NCI-H1930 (cell line): Measurements from ENCODE around the gene LRRC17.
"Not testable (repeated sequence)": the region's sequence is repeated elsewhere in the genome, so short reads cannot be mapped to it uniquely, and the experiment has no call there.

Experiments
- DNase-seq, 2 experiments: peaks; one replicate each; lab custom pipeline; 2025; lab: John Stamatoyannopoulos, UW

The LRRC17 gene

DNA sequence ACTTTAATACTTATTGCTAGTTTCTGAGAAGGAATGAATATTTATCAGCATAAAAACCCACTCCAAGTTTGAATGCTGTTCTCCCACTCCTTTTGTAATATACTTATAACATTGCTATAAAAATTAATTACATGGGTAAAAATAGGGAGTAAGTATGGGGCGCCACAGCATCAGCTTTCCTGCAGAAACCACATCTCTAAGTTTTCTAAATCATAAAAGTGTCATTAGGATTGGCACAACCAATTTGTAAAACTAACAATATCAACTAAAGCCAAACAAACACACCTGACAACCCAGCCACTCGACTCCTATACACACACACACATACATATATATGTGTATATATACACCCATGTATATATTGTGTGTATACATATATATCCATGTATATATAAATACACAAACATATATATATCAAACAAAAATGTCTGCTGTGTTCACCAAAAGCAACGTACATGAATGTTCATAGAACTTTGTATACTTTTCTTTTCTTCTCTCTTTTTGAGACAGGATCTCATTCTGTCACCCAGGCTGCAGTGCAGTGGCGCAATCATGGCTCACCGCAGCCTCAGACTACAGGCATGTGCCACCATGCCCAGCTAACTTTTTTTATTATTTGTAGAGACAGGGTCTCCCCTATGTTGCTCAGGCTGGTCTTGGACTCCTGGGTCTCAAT lies 14.8 kb upstream of the LRRC17 start:
- DNase-seq, result no peak

GRCh38 chr7:102898532-102898859 lies 14.3 kb upstream of the LRRC17 start:
- DNase-seq, result no peak

DNA sequence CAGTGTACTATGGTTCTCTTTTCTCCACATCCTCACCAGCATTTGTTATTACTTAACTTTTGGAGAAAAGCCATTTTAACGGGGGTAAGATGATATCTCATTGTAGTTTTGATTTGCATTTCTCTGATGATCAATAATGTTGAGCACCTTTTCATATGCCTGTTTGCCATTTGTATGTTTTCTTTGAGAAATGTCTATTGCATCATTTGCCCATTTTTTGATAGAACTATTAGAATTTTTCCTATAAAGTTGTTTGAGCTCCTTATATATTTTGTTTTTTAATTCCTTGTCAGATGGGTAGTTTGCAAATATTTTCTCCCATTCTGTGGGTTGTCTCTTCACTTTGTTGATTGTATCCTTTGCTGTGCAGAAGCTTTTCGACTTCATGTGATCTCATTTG lies 10.7 kb upstream of the LRRC17 start:
- DNase-seq, result not testable (repeated sequence)

- DNase-seq, result not testable (repeated sequence)
Observed at GRCh38 chr7:102903576-102903975, 9.2 kb upstream of the LRRC17 start.

DNA sequence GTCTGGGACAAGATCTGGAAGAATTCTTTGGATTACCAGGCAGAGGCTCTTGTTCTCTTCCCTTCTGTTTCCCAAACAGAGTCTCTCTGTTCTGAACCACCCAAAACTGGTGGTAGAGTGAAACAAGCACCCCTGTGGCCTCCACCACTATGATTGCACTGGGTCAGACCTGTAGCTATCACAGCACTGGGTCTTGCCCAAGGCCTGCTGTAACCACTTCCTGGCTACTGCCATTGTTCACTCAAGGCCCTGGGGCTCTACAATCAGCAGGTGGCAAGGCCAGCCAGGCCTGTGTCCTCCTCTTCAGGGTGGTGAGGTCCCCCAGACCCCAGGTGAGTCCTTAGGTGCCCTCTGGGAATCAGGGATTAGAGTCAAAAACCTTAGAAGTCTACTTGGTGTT lies 4.1 kb upstream of the LRRC17 start:
- DNase-seq, result no peak

DNA sequence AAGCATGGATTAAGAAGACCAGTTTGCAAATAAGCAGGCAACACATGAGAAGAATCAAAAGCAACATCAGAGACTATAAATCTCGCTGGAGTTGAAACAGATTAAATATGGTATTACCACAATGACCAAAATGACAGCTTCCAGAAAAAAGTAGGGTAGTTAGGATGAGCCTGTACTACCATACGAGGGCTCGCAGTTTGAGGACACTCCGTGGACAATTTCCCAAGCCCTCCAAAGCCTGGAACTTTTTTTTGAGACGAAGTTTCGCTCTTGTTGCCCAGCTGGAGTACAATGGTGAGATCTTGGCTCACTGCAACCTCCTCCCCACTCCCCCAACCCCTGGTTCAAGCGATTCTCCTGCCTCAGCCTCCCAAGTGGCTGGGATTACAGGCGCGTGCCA lies 1.0 kb downstream of the LRRC17 start:
- DNase-seq, result no peak

DNA sequence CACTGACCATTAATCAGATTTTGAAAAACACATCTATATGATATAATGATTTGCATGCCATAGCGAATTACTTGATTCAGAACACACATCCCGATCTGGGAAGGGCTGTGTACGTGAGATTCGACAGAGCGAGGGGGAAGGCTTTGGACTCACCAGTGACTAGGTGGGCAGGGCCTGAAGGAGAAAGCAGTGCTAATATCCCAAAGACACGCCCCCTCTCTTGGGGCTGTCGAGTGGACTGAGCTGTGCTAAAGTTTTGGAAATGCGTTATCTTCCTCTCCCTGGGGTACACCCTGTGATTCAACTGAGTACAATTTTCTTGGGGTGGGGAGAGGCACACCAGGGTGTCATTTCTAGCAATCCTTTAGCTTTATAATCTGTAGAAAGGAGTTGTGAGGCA lies 1.8 kb downstream of the LRRC17 start:
- no peak for DNase-seq

DNA sequence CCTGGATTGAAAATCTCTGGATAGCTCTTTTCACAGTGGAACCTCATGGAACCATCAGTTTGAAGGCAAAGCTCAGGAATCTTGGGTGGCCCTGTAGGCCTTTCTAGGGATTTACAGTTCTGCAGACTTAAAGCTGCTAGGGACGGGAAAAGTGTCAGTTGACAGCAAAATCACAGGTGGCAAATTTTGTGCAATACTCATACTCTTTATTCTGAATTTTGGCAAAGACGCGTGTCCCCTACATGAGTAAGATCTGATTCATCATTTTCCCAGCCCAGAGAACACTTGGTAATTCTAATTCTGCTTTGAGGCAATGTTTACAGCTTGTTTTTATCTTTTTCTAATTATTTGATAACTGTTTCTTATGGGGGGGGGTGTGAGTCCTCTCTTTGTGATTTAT lies 3.6 kb downstream of the LRRC17 start:
- DNase-seq, result no peak

- DNase-seq, result no peak
Observed at GRCh38 chr7:102916881-102917280, 4.1 kb downstream of the LRRC17 start.

GRCh38 chr7:102917436-102918353 lies 4.9 kb downstream of the LRRC17 start:
- DNase-seq, result no peak

DNA sequence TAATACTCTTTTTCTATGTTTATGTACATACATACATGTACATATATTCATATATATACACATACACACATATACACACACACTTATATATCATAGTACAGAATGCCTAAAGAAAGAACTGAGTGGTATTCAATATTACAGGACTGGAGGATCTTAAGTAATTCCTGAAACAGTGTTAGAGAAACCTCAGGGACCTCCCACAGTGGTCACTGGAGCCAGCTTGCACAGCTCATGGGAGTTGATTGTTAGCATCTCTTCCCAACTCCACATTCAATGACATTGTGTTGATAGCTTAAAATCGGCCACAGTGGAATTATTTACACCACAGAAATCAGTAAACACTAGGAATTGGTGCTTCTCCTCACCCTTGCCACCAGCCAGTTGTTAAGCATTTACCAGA lies 6.0 kb downstream of the LRRC17 start:
- DNase-seq, result no peak

DNA sequence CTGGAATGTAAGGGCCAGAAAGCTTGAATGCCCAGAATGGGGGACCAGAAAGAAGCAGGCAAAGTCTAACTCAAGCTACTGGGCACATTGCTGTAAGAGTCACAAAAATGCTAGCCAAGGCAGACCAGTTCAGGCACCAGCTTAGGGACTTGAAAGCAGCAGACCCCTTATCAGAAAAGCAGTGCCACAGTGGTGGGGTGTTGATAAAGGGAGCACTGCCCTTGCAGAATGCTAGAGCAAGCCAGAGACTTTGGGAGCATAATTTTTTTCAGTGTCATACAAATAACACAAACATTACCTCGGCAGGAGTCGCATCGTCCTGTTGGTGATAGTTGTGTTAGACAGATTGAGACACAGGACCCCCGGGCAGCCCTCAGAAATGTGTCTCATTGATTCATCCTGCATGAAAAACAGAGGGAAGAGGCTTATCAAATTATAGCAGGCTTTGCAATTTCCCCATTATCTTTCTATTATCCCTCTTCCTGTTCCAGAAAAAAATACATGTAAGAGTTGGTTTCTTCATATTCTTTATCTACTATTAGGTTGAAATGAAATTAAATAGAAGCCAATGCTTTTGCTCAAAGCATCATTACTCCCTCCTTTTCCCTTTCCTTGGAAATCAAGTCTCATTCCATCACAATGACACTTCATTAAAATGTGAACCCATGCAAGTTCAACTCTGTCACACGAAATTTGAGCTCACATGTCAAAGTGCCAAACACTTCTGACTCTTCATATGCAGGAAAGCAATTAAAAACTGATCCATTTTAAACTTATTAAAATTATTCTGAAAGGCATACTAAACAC lies 13.4 kb downstream of the LRRC17 start:
- DNase-seq, result no peak

GRCh38 chr7:102926783-102927140 lies 14.0 kb downstream of the LRRC17 start:
- DNase-seq, result no peak

DNA sequence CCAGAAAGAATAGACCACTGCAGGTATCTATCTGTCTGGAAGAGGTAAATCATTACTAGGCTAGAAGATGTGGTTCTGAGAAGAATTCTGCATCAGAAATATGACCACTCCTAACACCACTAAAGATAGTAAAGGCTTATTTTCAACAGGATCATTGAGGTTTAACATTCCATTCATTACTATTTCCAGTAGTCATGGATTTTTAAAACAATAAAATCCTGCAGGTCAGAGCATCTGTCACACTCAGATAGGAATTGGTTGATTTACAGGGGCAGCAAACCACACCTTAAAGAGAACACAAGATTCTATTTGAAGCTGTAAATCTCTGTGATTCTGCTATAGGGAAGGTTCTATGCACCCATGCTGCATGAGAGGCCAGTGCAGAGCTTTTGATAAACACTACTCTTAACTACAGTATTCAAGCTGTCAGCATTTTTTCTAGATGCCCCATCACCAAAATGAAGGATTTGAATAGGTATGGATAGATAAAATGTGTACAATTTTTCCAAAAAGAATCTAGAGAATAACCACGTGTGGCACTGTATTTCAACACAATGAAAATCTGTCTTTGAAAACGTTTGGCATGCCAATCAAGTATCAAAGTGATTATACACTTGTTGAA lies 14.6 kb downstream of the LRRC17 start:
- DNase-seq, result no peak

DNA sequence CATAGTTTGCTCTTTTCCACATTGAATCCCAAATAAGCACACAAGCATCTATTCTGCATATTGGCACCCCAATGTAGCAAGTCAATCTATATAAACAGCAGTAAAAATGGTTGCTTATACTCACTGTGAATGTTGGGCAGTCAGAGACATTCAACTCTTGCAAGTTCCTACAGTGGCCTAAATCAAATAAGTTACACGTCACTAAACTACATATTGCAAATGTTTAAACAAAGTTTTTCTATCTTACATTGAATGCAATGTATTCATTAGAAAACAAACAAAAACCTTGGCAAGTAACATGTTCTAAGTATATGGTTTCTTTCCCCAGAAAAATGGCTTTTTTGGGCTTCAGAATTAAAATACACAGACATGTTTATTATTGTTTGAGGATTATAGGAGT lies 19.0 kb downstream of the LRRC17 start:
- no peak for DNase-seq

GRCh38 chr7:102933763-102934162 lies 21.0 kb downstream of the LRRC17 start:
- no peak for DNase-seq

GRCh38 chr7:102934239-102934638 lies 21.4 kb downstream of the LRRC17 start:
- DNase-seq, result no peak

DNA sequence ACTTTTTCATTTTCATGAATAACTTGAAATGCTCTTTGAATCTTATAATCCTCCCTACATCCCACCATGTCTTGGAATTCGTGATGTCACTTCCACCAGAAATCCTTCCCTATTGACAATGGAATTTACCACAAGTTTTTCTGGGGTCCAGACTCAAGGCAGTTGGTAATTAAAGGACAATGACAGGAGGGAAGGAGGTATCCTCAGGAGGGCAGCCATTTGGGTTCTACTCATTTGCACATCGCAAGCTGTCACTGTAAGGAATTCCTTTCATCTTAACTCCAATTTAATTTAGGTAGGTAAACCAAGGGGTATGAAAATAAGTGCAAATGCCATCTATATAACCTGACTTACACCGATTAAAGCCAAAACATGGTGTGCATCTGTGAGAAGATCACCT lies 21.9 kb downstream of the LRRC17 start:
- DNase-seq, result no peak

DNA sequence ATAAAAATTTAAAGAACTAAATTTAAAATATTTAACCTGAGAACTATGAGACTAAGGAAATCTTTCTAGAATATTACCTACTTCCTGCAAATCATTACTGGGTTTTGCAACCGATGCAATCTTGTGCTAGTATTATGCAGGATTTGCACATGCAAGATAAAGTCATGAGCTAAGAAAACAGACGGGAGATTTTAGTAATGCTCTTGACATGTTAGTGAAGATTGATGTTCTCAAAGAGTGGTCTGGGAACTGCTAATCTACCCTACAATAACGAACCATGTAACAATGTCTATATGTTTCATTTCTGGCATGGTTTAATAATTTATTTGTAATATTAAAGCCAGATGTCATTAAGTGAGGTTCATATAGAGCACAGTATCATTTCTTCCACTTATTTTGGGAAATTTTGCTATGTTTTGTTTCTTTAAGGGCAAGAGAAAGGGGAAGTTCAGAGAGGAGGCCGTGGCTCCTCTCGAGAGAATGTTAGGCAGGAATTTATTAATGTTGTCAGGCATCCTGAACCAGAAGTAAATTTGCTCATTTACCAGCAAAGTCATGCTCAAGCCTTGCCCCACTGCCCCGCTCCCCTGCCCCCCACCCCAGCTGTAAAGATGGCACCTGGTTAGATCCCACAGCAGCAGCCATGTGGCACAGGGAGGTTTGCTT lies 22.8 kb downstream of the LRRC17 start:
- no peak for DNase-seq

DNA sequence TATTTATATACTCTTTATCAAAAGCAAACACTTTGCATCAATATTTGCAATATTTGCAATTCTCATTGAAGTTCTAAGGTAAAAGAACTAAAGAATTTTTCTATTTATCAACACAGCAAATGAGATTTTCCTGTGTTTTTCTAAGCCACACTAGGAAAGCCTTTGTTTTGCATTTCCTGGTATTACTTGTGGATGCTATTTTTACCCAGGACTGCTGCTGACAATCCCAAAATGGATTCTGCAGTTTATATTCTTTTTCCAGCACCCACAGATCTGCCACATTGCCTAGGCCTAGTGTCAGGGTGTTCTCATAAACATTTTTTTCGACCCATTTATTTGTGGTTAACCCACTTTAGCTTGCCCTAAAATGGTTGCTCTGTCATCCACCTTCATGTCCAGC lies 25.9 kb downstream of the LRRC17 start:
- DNase-seq, result no peak

DNA sequence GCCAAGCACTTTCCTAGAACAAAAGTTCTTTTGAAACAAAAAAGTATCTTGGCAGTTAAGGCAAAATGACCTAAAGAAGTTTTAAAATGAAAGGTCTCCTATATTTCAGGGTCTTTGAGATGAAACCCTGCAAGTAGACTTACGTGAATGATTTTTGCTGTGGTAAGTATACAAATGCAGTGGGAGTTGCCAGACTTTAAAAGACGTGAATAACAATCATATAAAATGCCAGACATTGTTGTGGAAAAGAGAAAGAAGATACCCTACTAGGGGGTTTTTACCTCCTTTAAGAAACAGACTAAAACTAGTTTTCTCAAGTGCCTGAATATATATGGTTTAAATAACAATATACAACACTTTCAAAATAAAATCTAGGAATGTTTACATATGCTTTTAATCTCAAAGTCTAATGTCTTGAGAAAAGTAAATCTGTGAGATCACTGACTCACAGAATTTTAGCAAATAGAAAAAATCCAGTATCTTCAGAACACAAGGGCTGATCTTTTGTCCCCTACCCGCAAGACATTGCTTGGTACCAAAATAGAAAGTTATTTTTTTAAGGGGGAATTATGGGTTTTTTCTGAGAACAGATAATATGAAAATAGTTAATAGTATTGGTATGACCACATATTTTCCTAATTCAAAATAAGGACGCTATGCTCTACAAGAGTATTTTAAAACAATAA lies 29.5 kb downstream of the LRRC17 start:
- DNase-seq, result no peak
